Measurements from ENCODE around the gene ARSK. TPM values are rescaled to one million over a fixed set of nuclear protein-coding genes. Genes with fewer than 3 reads are reported as not detected.
A peak's percentile ranks its signal among the peaks of the same experiment; 100 is the strongest.

The ARSK gene
- total and polyA plus RNA-seq, 2 of the 13 experiments (the other 11 are each of a cell fraction or from before 2014, with no cell fraction given): 7.9 TPM

DNA sequence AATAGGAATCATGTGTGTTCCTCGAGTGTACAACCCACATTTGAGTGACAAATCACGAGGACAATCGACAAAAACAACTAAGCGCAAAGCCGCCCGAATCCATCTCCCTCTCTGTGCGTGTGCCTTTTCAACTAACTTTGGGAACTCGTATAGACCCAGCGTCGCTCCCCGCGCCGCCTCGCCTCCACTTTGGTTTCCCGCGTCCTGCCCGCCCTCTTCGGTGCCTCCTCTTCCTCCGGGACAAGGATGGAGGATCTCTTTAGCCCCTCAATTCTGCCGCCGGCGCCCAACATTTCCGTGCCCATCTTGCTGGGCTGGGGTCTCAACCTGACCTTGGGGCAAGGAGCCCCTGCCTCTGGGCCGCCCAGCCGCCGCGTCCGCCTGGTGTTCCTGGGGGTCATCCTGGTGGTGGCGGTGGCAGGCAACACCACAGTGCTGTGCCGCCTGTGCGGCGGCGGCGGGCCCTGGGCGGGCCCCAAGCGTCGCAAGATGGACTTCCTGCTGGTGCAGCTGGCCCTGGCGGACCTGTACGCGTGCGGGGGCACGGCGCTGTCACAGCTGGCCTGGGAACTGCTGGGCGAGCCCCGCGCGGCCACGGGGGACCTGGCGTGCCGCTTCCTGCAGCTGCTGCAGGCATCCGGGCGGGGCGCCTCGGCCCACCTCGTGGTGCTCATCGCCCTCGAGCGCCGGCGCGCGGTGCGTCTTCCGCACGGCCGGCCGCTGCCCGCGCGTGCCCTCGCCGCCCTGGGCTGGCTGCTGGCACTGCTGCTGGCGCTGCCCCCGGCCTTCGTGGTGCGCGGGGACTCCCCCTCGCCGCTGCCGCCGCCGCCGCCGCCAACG, 65.3 kb downstream of the ARSK start, which contains the start of gene GPR150 (continued):
- TF ChIP-seq, protein P1, sequence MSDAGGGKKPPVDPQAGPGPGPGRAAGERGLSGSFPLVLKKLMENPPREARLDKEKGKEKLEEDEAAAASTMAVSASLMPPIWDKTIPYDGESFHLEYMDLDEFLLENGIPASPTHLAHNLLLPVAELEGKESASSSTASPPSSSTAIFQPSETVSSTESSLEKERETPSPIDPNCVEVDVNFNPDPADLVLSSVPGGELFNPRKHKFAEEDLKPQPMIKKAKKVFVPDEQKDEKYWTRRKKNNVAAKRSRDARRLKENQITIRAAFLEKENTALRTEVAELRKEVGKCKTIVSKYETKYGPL (CRISPR knock-in tag; IDR thresholded peaks at IDR 0.05): no peak
- TF ChIP-seq KDM3A (CRISPR knock-in tag; IDR thresholded peaks at IDR 0.05; ENCODE audit: low read depth) (peak; percentile 29; the same call in 1 of the 2 replicates), ZNF329 (CRISPR knock-in tag; IDR thresholded peaks at IDR 0.05; ENCODE audit: low read depth) (no peak), TMF1 (CRISPR knock-in tag; IDR thresholded peaks at IDR 0.05; ENCODE audit: low read depth) (peak; percentile 5; the same call in 1 of the 2 replicates), PCBP2 (optimal IDR thresholded peaks at IDR 0.05; ENCODE audit: low read depth, low read length, poor library complexity, severe bottlenecking) (no peak), ZNF607 (CRISPR knock-in tag; IDR thresholded peaks at IDR 0.05; ENCODE audit: borderline replicate concordance) (peak; percentile 40; the same call in 1 of the 2 replicates), ZNF224 (CRISPR knock-in tag; IDR thresholded peaks at IDR 0.05) (no peak), NFE2L2 (IDR thresholded peaks at IDR 0.05; ENCODE audit: low read length) (no peak), MXI1 (IDR thresholded peaks at IDR 0.05; ENCODE audit: borderline replicate concordance, low read depth, low read length) (0 out of 3 replicates have a peak, but pooled peaks have one; percentile 6), ZNF501 (CRISPR knock-in tag; IDR thresholded peaks at IDR 0.05) (peak; percentile 40), MYC (CRISPR knock-in tag; IDR thresholded peaks at IDR 0.05; ENCODE audit: borderline replicate concordance) (peak; percentile 19), STAG1 (CRISPR knock-in tag; IDR thresholded peaks at IDR 0.05) (no peak), ZNF136 (CRISPR knock-in tag; IDR thresholded peaks at IDR 0.05; ENCODE audit: low read depth) (0 out of 2 replicates have a peak, but pooled peaks have one; percentile 24)
- TF ChIP-seq, protein P2, sequence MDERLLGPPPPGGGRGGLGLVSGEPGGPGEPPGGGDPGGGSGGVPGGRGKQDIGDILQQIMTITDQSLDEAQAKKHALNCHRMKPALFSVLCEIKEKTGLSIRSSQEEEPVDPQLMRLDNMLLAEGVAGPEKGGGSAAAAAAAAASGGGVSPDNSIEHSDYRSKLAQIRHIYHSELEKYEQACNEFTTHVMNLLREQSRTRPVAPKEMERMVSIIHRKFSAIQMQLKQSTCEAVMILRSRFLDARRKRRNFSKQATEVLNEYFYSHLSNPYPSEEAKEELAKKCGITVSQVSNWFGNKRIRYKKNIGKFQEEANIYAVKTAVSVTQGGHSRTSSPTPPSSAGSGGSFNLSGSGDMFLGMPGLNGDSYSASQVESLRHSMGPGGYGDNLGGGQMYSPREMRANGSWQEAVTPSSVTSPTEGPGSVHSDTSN (CRISPR knock-in tag; IDR thresholded peaks at IDR 0.05): no peak
- TF ChIP-seq, protein P3, sequence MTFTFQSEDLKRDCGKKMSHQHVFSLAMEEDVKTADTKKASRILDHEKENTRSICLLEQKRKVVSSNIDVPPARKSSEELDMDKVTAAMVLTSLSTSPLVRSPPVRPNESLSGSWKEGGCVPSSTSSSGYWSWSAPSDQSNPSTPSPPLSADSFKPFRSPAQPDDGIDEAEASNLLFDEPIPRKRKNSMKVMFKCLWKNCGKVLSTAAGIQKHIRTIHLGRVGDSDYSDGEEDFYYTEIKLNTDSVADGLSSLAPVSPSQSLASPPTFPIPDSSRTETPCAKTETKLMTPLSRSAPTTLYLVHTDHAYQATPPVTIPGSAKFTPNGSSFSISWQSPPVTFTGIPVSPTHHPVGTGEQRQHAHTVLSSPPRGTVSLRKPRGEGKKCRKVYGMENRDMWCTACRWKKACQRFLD (CRISPR knock-in tag; IDR thresholded peaks at IDR 0.05; ENCODE audit: borderline replicate concordance): no peak
- TF ChIP-seq, protein P4, sequence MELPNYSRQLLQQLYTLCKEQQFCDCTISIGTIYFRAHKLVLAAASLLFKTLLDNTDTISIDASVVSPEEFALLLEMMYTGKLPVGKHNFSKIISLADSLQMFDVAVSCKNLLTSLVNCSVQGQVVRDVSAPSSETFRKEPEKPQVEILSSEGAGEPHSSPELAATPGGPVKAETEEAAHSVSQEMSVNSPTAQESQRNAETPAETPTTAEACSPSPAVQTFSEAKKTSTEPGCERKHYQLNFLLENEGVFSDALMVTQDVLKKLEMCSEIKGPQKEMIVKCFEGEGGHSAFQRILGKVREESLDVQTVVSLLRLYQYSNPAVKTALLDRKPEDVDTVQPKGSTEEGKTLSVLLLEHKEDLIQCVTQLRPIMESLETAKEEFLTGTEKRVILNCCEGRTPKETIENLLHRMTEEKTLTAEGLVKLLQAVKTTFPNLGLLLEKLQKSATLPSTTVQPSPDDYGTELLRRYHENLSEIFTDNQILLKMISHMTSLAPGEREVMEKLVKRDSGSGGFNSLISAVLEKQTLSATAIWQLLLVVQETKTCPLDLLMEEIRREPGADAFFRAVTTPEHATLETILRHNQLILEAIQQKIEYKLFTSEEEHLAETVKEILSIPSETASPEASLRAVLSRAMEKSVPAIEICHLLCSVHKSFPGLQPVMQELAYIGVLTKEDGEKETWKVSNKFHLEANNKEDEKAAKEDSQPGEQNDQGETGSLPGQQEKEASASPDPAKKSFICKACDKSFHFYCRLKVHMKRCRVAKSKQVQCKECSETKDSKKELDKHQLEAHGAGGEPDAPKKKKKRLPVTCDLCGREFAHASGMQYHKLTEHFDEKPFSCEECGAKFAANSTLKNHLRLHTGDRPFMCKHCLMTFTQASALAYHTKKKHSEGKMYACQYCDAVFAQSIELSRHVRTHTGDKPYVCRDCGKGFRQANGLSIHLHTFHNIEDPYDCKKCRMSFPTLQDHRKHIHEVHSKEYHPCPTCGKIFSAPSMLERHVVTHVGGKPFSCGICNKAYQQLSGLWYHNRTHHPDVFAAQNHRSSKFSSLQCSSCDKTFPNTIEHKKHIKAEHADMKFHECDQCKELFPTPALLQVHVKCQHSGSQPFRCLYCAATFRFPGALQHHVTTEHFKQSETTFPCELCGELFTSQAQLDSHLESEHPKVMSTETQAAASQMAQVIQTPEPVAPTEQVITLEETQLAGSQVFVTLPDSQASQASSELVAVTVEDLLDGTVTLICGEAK (IDR thresholded peaks at IDR 0.05): no peak
- TF ChIP-seq, protein P4 (CRISPR knock-in tag; IDR thresholded peaks at IDR 0.05): peak; percentile 33; the same call in 1 of the 2 replicates

Measured in HepG2 (cell line).